ENCODE results near the gene ABCB11. TPM values are rescaled to one million over a fixed set of nuclear protein-coding genes. Genes with fewer than 3 reads are reported as not detected.

The ABCB11 gene
- total RNA-seq, 4 donors from 2014 or later: 0.06 TPM; not detected in 3

DNA sequence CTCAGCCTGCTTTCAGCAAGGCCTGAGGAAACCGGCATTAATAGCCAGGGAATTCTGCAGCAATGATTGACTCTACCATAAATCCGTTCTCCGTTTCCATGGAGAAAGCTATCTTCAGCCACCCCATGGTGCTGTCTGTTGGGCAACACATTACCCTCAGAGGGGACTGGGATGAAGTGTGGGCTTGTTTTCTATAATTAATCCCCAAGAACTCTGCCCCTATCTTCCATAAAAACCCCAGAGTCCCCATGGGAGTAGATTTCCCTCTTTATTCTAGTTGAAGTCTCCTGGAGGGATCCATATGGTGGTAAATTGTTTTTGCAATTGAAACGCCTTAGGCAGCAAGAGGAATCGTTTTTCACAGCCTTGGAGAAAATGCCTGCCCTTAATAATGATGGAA, 120.8 kb downstream of the ABCB11 start:
- DNase-seq (ENCODE audit: extremely low spot score): no peak
- no peak for TF ChIP-seq EP300 (IDR thresholded peaks at IDR 0.05)
- TF ChIP-seq, protein P1, sequence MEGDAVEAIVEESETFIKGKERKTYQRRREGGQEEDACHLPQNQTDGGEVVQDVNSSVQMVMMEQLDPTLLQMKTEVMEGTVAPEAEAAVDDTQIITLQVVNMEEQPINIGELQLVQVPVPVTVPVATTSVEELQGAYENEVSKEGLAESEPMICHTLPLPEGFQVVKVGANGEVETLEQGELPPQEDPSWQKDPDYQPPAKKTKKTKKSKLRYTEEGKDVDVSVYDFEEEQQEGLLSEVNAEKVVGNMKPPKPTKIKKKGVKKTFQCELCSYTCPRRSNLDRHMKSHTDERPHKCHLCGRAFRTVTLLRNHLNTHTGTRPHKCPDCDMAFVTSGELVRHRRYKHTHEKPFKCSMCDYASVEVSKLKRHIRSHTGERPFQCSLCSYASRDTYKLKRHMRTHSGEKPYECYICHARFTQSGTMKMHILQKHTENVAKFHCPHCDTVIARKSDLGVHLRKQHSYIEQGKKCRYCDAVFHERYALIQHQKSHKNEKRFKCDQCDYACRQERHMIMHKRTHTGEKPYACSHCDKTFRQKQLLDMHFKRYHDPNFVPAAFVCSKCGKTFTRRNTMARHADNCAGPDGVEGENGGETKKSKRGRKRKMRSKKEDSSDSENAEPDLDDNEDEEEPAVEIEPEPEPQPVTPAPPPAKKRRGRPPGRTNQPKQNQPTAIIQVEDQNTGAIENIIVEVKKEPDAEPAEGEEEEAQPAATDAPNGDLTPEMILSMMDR (IDR thresholded peaks at IDR 0.05): no peak
- TF ChIP-seq POLR2A (IDR thresholded peaks at IDR 0.05; ENCODE audit: low read depth): no peak
- no peak for TF ChIP-seq POLR2AphosphoS5 (IDR thresholded peaks at IDR 0.05)
- 76% methylated on average over 5 of the region's 5 CpGs for WGBS
- H3K27ac ChIP-seq (replicated peaks in 1 of 4): no peak overlapping the region
- peaks cover 0 to 16% (median 6%) of the 10 kb centered on the region in 4 donors for H3K4me1 ChIP-seq
- H3K9me3 ChIP-seq: no peaks in the 10 kb centered on the region
- no peak overlapping the region for H3K4me3 ChIP-seq
- H3K36me3 ChIP-seq: no peaks in the 10 kb centered on the region
- peaks cover 0 to 5% (median 0%) of the 10 kb centered on the region in 4 donors for H3K27me3 ChIP-seq
- intact Hi-C loops (cut with DNase I): no loop called here

DNA sequence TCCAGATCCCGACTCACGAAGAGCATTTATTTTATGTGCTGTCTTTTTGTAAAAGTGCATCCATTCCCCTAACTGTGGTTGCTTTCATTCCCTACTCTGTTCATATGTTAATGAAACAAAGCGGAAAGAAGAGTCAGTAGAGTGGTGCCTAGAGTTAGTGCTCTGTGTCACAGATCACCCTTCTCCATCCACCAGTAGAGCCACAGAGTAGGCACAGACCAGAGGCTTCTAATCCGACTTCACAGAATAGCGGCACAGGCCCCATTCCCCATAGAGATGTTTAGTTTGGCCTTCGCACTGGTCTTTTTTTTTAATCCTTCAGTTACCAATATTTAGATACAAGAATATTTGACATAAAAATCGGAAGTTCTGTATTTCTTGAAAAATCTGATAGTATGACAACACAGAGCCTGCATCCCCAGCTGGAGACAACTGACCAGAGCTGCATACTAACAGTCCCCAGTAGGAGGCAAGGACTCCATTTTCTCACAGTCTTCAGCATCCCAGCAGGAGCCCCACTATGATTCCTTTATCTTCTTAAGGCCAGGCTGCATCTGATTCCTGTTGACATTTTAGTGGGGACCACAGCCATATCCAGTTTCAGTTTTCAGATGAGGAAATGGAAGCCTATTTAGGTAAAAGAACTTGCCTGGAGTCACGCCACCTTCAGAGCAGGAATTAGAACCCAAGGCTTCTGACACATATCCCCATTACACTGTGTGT, 123.0 kb downstream of the ABCB11 start:
- H3K36me3 ChIP-seq: no peaks in the 10 kb centered on the region
- H3K9me3 ChIP-seq: no peaks in the 10 kb centered on the region
- H3K4me1 ChIP-seq: peaks cover 0 to 9% (median 5%) of the 10 kb centered on the region in 4 donors
- peaks cover 0 to 5% (median 0%) of the 10 kb centered on the region in 4 donors for H3K27me3 ChIP-seq
- no peak overlapping the region for H3K4me3 ChIP-seq
- 88% methylated on average over 8 of the region's 8 CpGs for WGBS
- intact Hi-C loops (cut with DNase I): no loop called here
- H3K27ac ChIP-seq (replicated peaks in 1 of 4): no peak overlapping the region
- DNase-seq (ENCODE audit: extremely low spot score): no peak
- TF ChIP-seq POLR2AphosphoS5 (IDR thresholded peaks at IDR 0.05) (no peak), EP300 (IDR thresholded peaks at IDR 0.05) (no peak), POLR2A (IDR thresholded peaks at IDR 0.05; ENCODE audit: low read depth) (no peak)

DNA sequence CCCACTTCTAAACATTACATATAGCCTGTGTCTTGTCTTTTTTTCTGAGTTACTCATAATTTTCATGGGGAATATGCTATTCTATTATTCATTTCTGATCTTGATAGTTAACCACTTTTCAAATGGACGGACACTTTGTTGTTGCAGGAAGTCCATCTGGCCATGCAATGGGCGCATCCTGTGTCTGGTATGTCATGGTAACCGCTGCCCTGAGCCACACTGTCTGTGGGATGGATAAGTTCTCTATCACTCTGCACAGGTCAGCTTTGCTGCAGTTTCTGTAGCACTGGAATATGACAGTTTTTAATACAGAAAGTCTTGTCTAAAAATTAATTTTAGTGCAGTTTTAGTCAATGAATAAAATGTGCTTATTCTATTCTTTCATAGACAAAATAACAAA, 126.8 kb downstream of the ABCB11 start:
- no peaks in the 10 kb centered on the region for H3K36me3 ChIP-seq
- intact Hi-C loops (cut with DNase I): no loop called here

DNA sequence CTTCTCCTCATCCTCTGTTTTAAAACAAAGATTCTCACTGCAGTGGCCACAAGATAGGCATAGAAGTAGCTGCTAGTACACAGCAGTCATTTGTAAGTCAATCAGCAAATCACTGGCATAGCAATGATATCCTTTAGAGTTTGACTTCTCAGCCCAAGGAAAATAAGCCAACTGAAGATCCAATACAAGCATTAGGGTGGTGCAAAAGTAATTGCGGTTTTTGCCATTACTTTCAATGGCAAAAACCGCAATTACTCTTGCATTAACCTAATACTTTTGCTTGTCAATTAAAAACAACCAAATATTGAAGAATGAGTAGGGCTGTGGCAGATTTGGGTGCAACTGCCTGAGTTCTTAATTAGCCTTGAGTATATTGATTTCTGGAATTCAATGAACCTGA, 127.2 kb downstream of the ABCB11 start:
- TF ChIP-seq POLR2A (IDR thresholded peaks at IDR 0.05; ENCODE audit: low read depth) (no peak), POLR2AphosphoS5 (IDR thresholded peaks at IDR 0.05) (no peak), EP300 (IDR thresholded peaks at IDR 0.05) (no peak)
- TF ChIP-seq, protein P1 (IDR thresholded peaks at IDR 0.05): no peak
- H3K4me3 ChIP-seq: no peak overlapping the region
- H3K27ac ChIP-seq (replicated peaks in 1 of 4): no peak overlapping the region
- intact Hi-C loops (cut with DNase I): no loop called here
- no peaks in the 10 kb centered on the region for H3K9me3 ChIP-seq
- no peaks in the 10 kb centered on the region for H3K27me3 ChIP-seq
- no peaks in the 10 kb centered on the region for H3K36me3 ChIP-seq
- 97% methylated on average over 2 of the region's 2 CpGs for WGBS
- no peaks in the 10 kb centered on the region for H3K4me1 ChIP-seq
- no peak for DNase-seq (ENCODE audit: extremely low spot score)

More for the DNA sequence above, 126.8 kb downstream of the ABCB11 start:
- TF ChIP-seq POLR2A (IDR thresholded peaks at IDR 0.05; ENCODE audit: low read depth): no peak
- no peak for TF ChIP-seq POLR2AphosphoS5 (IDR thresholded peaks at IDR 0.05)
- TF ChIP-seq, protein P1 (IDR thresholded peaks at IDR 0.05): no peak
- TF ChIP-seq EP300 (IDR thresholded peaks at IDR 0.05): no peak
- 95% methylated on average over 3 of the region's 3 CpGs for WGBS
- Histone ChIP-seq H3K9me3 (no peaks in the 10 kb centered on the region), H3K27ac (replicated peaks in 1 of 4) (no peak overlapping the region), H3K27me3 (no peaks in the 10 kb centered on the region), H3K4me3 (no peak overlapping the region), H3K4me1 (no peaks in the 10 kb centered on the region)
- DNase-seq (ENCODE audit: extremely low spot score): no peak

DNA sequence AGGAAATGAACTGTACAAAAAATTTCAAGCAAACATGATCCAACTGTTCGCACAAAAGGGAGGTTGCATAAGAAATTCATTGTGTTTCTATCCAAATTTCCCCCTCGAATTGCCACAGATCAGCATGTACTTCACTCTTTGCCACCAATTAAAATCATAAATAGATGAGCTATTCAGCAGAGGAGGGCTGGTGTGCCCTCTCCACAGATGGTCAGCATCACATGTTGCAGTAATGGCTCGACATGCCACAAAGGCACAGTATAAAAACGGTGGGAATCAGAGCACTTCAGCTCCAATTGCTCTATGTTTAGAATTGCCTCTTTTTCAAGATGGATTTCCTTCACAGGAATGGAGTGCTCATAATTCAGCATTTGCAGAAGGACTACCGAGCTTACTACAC, 130.1 kb downstream of the ABCB11 start, which contains the start of gene G6PC2:
Gene G6PC2, plus strand, starts transcription at position 289 of the 400 bp plus-strand sequence. Its CDS starts 41 bp downstream, at position 330.
- no peak for DNase-seq (ENCODE audit: extremely low spot score)
- Histone ChIP-seq H3K27ac (replicated peaks in 1 of 4) (no peak within 1 kb of the TSS), H3K36me3 (no peaks in the 10 kb centered on the region), H3K4me1 (no peaks in the 10 kb centered on the region), H3K9me3 (no peaks in the 10 kb centered on the region), H3K4me3 (no peak within 1 kb of the TSS), H3K27me3 (no peaks in the 10 kb centered on the region)
- intact Hi-C loops (cut with DNase I): no loop called here
- WGBS: 59% methylated on average over 5 of the region's 5 CpGs
- TF ChIP-seq, protein P1 (IDR thresholded peaks at IDR 0.05): no peak
- TF ChIP-seq POLR2AphosphoS5 (IDR thresholded peaks at IDR 0.05) (no peak), POLR2A (IDR thresholded peaks at IDR 0.05; ENCODE audit: low read depth) (no peak), EP300 (IDR thresholded peaks at IDR 0.05) (no peak)
